Stimulated activated CD8-positive, alpha-beta memory T cell treated with anti-CD3 and anti-CD28 coated beads, Interleukin-7, amount 100 ng/mL, for 48 hours (primary cell): ENCODE measurements around the gene CEP78.

Experiments
- DNase-seq, 2 donors: peaks; one replicate each; pipeline ENCODE4 v3.0.0-alpha.2; 2020; ENCODE audit warnings: low read depth in 1 of 2; ENCODE audit errors: extremely low read depth in 1 of 2

CEP78 gene

GRCh38 chr9:78306222-78307076, 70.6 kb downstream of the CEP78 start:
- no peak for DNase-seq

GRCh38 chr9:78307360-78307759, 71.5 kb downstream of the CEP78 start:
- no peak for DNase-seq

- no peak for DNase-seq
Observed at GRCh38 chr9:78309066-78309465, 73.2 kb downstream of the CEP78 start.

GRCh38 chr9:78311075-78311474, 75.2 kb downstream of the CEP78 start:
- DNase-seq: no peak

- no peak for DNase-seq
Observed at GRCh38 chr9:78311886-78312524, 76.1 kb downstream of the CEP78 start.

- DNase-seq: no peak
Observed at GRCh38 chr9:78314550-78314949, 78.7 kb downstream of the CEP78 start.

GRCh38 chr9:78314953-78315870, 79.3 kb downstream of the CEP78 start:
- DNase-seq: no peak

- no peak for DNase-seq
Observed at GRCh38 chr9:78316166-78316892, 80.5 kb downstream of the CEP78 start.

GRCh38 chr9:78319197-78320029, 83.5 kb downstream of the CEP78 start:
- no peak for DNase-seq

- no peak for DNase-seq
Observed at GRCh38 chr9:78320030-78320693, 84.3 kb downstream of the CEP78 start.

- no peak for DNase-seq
Observed at GRCh38 chr9:78320875-78321496, 85.1 kb downstream of the CEP78 start.

- DNase-seq: no peak
Observed at GRCh38 chr9:78321505-78321904, 85.6 kb downstream of the CEP78 start.

- no peak for DNase-seq
Observed at GRCh38 chr9:78324068-78324650, 88.3 kb downstream of the CEP78 start.

GRCh38 chr9:78324682-78325081, 88.8 kb downstream of the CEP78 start:
- DNase-seq: no peak

GRCh38 chr9:78325343-78325742, 89.5 kb downstream of the CEP78 start:
- DNase-seq: no peak

GRCh38 chr9:78325846-78326360, 90.0 kb downstream of the CEP78 start:
- no peak for DNase-seq

GRCh38 chr9:78326564-78326963, 90.7 kb downstream of the CEP78 start:
- DNase-seq: no peak
